ENCODE data around the gene DUT.

DUT gene

DNA sequence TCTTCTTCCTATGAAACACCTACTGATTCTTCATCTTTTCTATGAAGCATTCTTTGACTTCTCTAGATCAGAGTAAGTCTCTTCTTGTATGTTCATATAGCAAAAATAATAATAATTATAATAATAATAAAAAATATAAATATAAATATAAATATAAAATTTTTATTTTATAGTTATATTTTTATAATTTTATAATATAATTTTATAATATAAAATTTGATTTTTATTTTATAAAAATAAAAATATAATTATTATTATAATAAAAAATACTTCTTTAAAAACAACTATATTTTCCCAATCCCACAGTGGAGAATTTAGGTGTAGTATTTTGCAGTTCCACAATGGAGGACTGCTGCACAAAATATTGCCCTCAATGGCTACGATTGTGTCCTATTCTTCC, 34.3 kb downstream of the DUT start:
- intact Hi-C loops (cut with DNase I), result loop anchor here (10.0 kb wide), 1 partner anchor 1779 kb away; no protein-coding TSS in a partner anchor

DNA sequence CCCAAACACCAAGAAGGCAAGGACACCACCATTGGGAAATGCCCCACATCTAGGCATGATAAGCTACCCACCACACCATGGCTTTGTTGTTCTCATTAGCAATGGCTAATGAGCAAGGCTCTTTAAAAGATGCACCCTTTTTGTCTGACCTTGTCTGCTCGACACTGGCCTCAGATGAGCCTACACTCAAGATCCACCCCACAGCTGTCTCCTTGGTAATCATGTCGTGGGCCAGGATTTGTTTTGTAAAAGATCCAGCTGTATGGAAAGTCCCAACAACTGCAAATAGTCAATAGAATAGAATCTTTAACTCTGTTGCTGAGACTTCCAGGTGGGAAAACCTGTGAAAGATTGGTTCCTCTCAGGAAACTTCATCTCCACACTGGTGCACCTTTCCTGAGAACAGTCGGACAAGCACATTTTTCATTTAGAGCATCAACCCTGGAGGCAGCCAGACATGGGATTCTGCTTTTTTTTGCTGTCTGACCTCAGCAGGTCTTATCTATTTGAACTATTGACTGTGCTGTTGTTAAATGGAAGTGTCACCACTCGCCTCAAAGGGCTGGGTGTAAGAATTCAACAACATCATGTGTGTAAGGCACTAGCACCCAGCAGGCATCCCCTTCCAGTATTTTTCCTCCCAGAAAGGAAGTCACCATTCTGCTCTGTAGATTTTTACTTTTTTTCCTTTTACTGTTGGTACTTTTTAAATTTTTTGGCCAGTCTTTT, 35.5 kb downstream of the DUT start:
- intact Hi-C loops (cut with DNase I), result loop anchor here (10.0 kb wide), 1 partner anchor 1778 kb away; no protein-coding TSS in a partner anchor
- no peak for DNase-seq

More for the DNA sequence above, 34.3 kb downstream of the DUT start:
- DNase-seq, result no peak

DNA sequence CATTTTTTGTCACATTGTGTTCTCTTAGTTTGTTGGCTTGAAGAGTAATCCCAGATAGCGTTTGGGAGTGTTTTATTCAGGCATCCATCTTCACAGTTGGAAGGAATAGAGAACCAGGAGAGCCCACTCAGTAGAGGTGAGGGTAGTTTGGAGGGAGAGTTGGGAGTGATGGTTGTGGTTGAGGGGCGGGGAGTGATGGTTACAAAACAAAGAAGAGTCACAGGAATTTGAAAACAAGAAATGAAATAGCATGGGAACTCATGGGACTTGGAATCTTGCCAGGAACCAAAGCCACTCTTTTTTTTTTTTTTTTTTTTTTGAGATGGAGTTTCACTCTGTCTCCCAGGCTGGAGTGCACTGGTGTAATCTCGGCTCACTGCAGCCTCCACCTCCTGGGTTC, 36.3 kb downstream of the DUT start:
- no peak for DNase-seq
- intact Hi-C loops (cut with DNase I), result loop anchor here (10.0 kb wide), 1 partner anchor 1777 kb away; no protein-coding TSS in a partner anchor

DNA sequence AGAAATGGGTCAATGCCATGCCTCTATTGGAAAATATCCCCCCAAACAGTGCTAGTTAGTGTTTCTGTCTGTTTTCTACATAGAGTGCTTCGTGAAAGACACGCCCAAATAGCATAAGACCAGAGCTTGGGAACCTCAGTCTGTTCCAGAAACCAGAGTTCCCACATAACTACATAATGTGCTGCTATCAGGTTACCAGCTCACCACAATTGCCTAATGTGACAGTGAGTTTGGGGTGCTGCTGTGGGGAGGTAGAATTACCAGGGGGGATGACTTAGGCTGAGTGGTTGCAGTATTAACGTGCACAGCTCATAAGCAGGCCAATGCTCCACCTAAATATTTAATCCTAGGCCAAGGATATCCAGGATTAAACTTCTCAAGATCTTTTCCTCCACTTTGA, 39.2 kb downstream of the DUT start:
- intact Hi-C loops (cut with DNase I), result no loop called here
- no peak for DNase-seq

DNA sequence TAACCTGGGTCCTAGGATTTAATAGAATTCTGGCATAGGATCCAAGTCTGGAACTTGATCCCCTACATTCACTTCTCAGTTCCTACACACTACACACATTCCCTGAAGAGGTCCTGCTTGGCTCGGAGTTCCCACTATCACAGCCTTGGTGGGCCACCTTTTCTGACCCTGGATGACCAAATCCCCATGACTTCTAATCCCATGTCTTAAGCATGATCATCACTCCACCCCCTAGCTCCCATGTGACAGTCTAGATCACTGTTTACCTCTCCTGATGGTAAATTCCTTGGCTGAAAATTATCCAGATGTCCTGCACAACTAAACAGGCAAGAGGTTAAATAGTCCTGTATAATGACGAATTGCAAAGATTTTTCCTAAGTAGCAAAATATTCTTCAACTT, 40.3 kb downstream of the DUT start:
- no peak for DNase-seq
- intact Hi-C loops (cut with DNase I), result no loop called here

DNA sequence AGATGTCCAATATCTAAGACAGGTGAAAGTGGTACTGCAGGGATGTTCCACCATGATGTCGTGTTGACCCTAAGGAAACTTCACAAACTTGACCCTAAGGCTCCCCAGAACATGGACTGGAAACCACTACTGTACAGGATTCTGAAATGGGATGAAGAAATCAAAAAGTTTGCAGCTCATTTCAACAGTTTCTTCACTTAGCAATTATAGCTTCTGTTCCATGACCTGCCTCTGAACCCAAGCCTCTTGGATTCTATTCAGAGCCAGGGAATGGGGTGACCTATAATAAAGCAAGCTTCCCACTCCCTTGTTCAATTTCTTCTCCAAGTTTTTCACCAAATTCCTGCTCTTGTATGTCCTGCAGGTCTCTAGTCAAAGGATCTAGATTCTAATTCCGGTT, 40.7 kb downstream of the DUT start:
- intact Hi-C loops (cut with DNase I), result no loop called here
- no peak for DNase-seq

DNA sequence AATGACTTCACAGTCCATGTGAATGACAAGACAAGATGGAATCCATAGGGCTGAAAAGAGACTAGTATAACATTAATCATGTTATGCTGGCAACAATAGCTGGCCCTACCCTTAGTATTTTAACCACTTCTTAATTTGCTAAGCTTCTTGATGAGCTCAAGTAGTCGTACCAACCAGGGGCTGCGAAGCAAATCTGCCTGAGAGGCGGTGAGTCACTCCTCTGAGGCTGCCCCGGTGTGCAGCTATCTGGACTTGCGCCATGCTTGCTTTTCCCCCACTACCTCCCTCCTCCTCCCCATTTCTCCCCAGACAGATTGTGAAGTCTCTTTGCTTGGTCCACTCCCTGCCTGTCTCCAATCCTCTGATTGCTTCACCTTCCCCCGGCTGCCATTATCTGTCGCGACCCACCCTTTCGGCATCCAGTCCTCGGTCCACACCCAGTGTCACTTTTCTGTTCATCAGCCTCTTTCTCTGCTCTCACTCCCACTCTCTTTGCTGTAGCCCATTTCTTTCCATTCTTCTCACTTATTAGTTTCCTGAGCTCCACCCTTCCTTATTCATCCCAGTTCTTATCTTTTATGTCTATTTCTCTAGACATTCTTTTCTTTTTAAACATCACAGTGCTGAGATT, 42.7 kb downstream of the DUT start:
- DNase-seq, result no peak
- intact Hi-C loops (cut with DNase I), result no loop called here

DNA sequence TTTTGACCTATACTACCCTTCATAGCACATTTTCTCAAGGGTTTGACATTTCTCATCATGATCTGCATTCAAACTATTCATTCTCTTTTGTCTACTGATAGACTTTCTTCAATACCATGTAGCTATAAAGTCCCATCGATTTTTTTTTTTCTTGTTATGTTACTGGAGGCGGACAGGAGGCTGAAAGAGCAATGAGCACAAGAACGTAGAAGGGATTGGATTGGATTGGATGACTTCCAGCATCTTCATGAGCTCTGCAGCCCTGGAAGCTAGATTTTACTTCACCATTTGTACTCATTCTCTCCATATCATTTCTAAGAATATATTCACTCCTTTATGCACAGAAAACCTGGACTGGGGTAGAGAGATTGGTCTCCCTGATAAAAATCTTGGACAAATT, 43.2 kb downstream of the DUT start:
- intact Hi-C loops (cut with DNase I), result no loop called here
- no peak for DNase-seq

DNA sequence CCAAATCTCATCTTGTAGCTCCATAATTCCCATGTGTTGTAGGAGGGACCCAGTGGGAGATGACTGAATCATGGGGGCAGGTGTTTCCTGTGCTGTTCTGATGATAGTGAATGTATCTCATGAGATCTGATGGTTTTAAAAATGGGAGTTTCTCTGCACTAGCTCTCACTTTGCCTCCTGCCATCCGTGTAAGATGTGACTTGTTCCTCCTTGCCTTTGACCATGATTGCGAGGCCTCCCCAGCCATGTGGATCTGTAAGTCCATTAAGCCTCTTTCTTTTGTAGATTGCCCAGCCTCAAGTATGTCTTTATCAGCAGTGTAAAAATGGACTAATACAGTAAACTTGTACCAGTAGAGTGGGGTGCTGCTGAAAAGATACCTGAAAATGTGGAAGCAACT, 44.5 kb downstream of the DUT start:
- DNase-seq, result no peak
- intact Hi-C loops (cut with DNase I), result no loop called here

DNA sequence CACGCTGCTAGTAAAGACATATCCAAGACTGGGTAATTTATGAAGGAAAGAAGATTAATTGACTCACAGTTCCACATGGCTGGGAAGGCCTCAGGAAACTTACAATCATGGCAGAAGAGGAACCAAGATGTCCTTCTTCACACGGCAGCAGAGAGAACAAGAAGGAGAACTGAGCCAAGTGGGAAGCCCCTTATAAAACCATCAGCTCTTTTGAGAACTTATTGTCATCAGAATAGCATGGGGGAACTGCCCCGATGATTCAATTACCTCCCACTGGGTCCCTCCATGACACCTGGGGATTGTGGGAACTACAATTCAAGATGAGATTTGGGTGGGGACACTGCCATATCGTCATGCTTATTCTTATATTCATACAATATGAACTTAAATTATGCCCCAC, 49.0 kb downstream of the DUT start:
- no peak for DNase-seq
- intact Hi-C loops (cut with DNase I), result no loop called here

DNA sequence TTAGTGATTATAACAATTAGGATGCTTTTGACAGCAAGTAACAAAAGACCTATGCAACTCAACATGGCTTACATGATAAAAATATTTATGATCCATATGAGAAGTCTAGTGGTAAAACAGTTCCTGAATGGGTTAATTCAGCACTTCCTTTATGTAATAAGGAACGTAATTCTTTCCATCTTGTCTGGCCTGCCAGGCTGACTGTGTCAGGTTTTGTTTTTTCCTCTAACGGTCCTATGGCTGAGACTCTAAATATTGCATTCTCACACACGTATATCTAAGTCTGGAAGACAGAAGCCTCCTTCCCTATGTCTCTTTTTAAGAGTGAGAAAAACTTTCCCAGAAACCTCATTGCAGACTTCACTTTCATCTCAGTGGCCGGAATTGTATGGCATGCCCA, 50.6 kb downstream of the DUT start:
- intact Hi-C loops (cut with DNase I), result no loop called here
- no peak for DNase-seq

DNA sequence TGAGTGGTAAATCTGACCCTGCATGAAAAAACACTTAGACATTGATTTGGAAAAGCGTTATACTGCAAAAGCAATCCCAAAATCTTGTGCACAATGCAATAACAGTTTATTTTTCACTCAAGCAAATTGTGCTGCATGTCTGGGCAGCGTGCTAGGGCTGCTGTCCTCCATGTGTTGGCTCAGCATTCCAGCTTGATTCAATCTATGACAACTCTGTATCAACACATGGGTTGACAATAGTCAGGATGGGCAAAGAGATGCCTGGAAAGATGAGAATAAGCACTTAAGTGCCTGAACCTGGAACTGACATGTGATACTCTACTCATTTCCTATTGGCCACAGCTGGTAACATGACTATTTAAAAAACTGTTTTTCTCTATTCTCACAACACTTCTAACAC, 51.8 kb downstream of the DUT start:
- no peak for DNase-seq
- intact Hi-C loops (cut with DNase I), result no loop called here

DNA sequence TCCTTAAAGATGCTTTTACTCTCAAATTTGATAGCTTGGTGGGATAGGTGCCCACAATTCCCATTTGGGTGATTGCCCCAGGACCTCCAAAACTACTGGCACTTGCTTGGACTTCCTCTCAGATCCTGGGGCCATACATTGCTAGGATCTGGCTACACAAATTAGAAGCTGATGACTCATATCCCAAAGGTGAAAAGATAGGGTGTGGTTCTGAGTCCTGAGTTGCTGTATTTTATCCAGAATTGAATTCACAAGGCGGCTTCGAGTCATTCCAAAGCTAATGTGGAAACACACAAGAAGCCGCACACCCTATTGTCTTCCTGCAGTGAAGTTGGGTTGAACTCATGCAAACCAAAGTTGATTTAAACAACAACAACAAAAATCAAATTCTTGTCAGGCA, 53.4 kb downstream of the DUT start:
- DNase-seq, result no peak
- intact Hi-C loops (cut with DNase I), result no loop called here

DNA sequence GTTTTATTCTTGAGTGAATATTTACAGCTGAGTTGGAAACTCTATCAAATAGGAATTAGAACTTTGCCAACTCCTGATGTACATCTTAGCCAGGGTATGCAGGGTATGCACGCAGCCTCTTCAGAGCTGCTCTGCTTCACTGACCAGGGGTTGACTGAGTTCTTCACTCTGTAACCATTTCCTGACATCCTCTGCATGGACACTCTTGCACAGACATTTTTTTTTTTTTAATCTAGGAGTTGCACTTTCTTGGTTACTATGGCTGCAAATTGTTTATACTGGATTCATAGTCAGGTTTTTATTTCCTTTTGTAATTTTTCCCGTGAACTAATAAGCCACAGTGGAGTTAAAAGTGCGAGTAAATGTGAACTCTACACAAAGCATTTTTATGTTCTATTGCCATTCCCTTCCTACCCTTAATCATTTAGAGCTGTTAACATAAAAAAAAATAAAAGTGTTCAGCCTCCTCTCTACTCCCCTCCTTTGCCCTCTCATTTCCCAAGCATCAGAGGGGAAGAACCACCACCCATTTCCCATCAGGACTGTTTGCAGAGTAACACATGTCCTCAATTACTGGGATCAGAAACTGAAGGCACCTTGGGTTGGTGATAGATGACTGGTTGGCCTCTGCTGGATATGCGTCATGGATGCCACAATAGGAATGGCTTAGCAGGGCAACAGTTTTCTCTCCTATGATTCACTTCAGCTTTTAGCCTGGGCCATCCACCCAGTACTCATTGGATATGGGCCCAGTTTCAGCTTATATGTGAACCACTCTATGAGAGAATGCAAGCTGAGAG, 54.0 kb downstream of the DUT start:
- intact Hi-C loops (cut with DNase I), result no loop called here
- no peak for DNase-seq

DNA sequence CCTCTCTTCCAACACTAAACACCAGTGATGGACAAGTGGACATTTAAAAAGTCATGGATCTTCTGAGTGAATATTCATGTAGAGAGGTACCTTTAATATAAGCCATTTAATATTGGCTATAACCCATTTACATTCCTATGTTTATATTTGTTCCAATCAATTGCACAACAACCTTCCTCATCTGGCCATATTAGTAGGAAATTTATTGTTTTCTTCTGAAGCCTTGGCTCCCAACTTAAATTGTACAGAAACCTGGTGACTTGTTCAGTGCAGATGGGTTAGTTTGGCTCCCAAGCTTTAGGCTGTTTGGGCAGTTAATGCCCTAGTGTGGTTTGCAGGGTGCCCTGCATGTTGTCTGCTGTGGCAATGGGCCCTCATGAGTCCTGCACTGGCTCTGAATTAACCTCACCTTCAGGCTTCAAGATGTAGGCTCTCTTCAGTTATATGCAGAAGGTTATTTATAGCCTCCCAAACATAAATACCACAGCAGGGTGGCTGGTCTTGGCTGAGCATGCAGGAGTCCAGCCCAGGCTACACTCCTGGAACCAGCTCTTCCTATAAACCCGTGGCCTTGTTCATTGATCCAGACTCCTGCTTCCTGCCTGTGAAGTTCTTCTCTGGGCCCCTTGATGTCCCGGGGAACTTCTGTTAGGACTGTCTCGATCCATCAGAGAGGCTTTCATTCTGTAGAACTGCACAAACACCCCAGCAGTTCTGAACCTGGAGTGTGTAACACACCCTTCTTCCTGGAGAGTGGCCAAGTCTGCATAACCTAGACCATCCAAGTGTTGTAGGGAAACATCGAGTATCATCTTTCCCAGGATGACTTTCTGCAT, 57.0 kb downstream of the DUT start:
- DNase-seq, result no peak
- intact Hi-C loops (cut with DNase I), result no loop called here

DNA sequence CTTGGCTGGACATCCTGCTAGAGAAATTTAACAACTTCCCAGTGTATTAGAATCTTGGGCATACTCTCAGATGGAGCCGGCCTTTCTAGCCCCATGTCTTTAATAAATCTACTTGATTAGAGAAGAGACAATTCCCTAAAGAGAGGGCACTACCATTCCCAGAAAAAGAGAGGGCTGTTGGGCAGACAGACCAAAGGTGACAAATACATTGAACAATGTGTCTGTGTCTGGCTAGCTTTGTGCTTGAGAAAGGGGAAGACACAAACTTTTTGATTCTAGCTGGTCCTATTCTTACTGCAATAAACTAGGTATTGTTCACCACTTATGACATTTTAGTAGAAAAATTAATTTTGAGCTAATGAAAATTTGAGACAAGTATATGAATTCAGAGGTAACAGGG, 57.7 kb downstream of the DUT start:
- intact Hi-C loops (cut with DNase I), result no loop called here

DNA sequence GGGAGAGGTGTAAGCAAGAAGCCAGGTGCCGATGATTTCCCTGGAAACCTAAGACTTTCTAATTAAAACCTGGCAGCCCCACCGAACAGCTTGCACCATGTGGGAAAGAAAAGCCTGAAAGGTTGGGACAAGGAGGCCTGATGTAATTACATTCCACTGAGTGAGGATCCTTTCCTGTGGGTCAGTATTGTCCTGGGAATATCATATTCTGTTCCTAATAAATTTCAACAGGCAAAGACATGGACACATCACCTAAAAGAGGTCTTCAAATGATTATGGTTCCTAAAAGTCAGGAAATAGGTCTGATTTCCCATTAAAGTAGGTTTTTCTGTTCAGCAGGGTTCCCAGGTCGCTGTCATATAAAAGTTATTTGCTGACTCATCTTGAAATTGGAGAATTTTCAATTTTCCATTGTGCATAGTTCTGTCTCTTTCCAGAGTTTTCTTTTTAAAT, 58.5 kb downstream of the DUT start:
- intact Hi-C loops (cut with DNase I), result no loop called here
- no peak for DNase-seq

More for the DNA sequence above, 57.7 kb downstream of the DUT start:
- no peak for DNase-seq

DNA sequence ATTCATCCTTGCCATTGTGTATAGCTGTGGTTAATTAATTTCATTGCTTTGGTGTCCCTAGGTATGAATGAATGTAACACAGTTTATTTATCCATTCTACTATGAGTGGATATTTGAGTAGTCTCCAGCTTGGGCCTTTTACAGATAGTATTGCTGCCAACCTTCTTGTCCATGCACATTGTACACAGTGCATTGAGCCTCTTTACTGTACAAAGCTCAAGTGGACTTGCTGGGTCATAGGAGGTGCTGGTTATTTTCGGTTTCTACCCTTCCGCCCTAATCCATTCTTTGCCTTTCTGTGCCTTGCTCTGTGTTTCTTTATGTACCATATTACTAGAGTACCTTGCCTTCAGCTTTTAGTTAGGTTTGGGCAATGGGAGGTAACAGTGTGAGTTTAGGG, 60.7 kb downstream of the DUT start:
- DNase-seq, result no peak
- intact Hi-C loops (cut with DNase I), result no loop called here

DNA sequence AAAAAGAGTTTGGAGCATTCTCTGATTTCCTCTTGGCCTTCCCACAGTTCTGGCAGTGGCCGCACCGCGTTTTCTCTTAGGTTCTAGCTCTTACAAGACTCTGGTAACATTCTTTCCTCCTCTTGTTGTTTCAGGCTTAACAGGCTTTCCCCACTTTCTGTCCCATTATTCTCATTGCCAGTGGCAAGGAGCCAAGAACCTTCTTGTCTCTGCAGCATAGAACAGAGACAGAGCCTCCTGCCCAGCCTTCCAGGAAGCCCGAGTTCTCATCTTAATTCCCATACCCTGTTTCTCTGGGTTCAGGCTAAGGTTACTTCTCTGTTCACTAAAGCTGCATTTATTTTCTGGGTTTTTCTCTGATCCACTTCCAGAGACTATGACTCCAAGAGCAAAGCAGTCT, 61.1 kb downstream of the DUT start:
- intact Hi-C loops (cut with DNase I), result no loop called here
- peak in 1 of 10 donors; percentile 27 for DNase-seq

All from posterior cingulate gyrus (tissue), 11 donors.